HepG2 (cell line): ENCODE measurements around the gene SBK3. TPM values are rescaled to one million over a fixed set of nuclear protein-coding genes. Genes with fewer than 3 reads are reported as not detected.

Experiments
- BCL3 ChIP-seq: sonication (generic); formaldehyde crosslinking; IDR thresholded peaks from 2 replicates; pipeline ENCODE4 v1.5.1; 2020; ENCODE audit warnings: mild to moderate bottlenecking, missing genetic modification reagents, moderate library complexity
- E2F5 ChIP-seq: sonication (generic); formaldehyde crosslinking; conservative IDR thresholded peaks from 2 replicates; pipeline ENCODE4 v1.4.0; 2020; ENCODE audit warnings: missing genetic modification reagents
- HES4 ChIP-seq: sonication (generic); formaldehyde crosslinking; IDR thresholded peaks from 2 replicates; pipeline ENCODE4 v1.9.0; 2021; ENCODE audit warnings: mild to moderate bottlenecking, missing genetic modification reagents, borderline replicate concordance
- NCOA2 ChIP-seq: sonication (generic); formaldehyde crosslinking; IDR thresholded peaks from 2 replicates; pipeline ENCODE4 v1.8.0; 2022; ENCODE audit warnings: inconsistent platforms
- PAF1 ChIP-seq: IDR thresholded peaks from 2 replicates; pipeline ENCODE4 v1.6.1; 2016; ENCODE audit warnings: missing genetic modification reagents, missing compliant biosample characterization
- RFX5 ChIP-seq: IDR thresholded peaks from 2 replicates; pipeline ENCODE4 v1.6.1; 2011; ENCODE audit warnings: low read depth, low read length, improper control_type of control experiment
- SALL1 ChIP-seq: sonication (generic); formaldehyde crosslinking; IDR thresholded peaks from 2 replicates; pipeline ENCODE4 v1.8.0; 2022; ENCODE audit warnings: mild to moderate bottlenecking, missing genetic modification reagents
- SP2 ChIP-seq: sonication (generic); formaldehyde crosslinking; IDR thresholded peaks from 2 replicates; pipeline ENCODE4 v1.5.1; 2020; ENCODE audit warnings: mild to moderate bottlenecking, missing genetic modification reagents
- STAT6 ChIP-seq: sonication (generic); formaldehyde crosslinking; IDR thresholded peaks from 2 replicates; pipeline ENCODE4 v1.4.0; 2020; ENCODE audit warnings: missing genetic modification reagents, mild to moderate bottlenecking, borderline replicate concordance
- TBL1XR1 ChIP-seq: fragments of 150-350 bp; IDR thresholded peaks from 2 replicates; pipeline ENCODE4 v1.6.1; 2014; ENCODE audit warnings: borderline replicate concordance, low read length; ENCODE audit not compliant: partially characterized antibody
- THYN1 ChIP-seq: sonication (generic); formaldehyde crosslinking; IDR thresholded peaks from 2 replicates; pipeline ENCODE4 v1.8.1; 2023; ENCODE audit warnings: low read depth, mild to moderate bottlenecking, moderate library complexity, missing genetic modification reagents, borderline replicate concordance
- ZKSCAN1 ChIP-seq: fragments of 150-350 bp; IDR thresholded peaks from 2 replicates; pipeline ENCODE4 v1.6.1; 2014; ENCODE audit warnings: low read length
- ZNF143 ChIP-seq: sonication (generic); formaldehyde crosslinking; IDR thresholded peaks from 2 replicates; pipeline ENCODE4 v1.4.0; 2020; ENCODE audit warnings: missing genetic modification reagents
- ZNF337 ChIP-seq: sonication (generic); formaldehyde crosslinking; IDR thresholded peaks from 2 replicates; pipeline ENCODE4 v1.5.1; 2020; ENCODE audit warnings: missing genetic modification reagents, low read depth, mild to moderate bottlenecking, borderline replicate concordance
- ZNF556 ChIP-seq: sonication (generic); formaldehyde crosslinking; IDR thresholded peaks from 2 replicates; pipeline ENCODE4 v1.4.0; 2020; ENCODE audit warnings: mild to moderate bottlenecking, missing genetic modification reagents, borderline replicate concordance
- ZNF790 ChIP-seq: sonication (generic); formaldehyde crosslinking; IDR thresholded peaks from 2 replicates; pipeline ENCODE4 v1.8.0; 2022; ENCODE audit warnings: missing genetic modification reagents, mild to moderate bottlenecking, borderline replicate concordance
- ZNF816 ChIP-seq: sonication (generic); formaldehyde crosslinking; IDR thresholded peaks from 2 replicates; pipeline ENCODE4 v1.8.0; 2022; ENCODE audit warnings: missing genetic modification reagents, mild to moderate bottlenecking, borderline replicate concordance
- ZSCAN29 ChIP-seq: sonication (generic); formaldehyde crosslinking; conservative IDR thresholded peaks from 2 replicates; pipeline ENCODE4 v1.4.0; 2020; ENCODE audit warnings: mild to moderate bottlenecking, missing genetic modification reagents
- polyA plus RNA-seq, 8 experiments: library from polyadenylated mRNA; depleted of rRNA in 3 of 8; stranded (reverse) in 7 of 8; unstranded in 1 of 8; fragments of >200 nt; fragmentation: Illumina TruSeq in 4 of 8; extraction: Trizol in 4 of 8; gene quantifications; 2 replicates each; pipeline versions ENCODE4 v1.2.1 to v1.2.3, GENCODE V29; 2011 to 2016; ENCODE audit warnings: low read depth in 4 of 8, missing spikeins in 1 of 8, mixed read lengths in 1 of 8; ENCODE audit not compliant: insufficient read depth in 1 of 8
- total RNA-seq, 5 experiments: library from RNA; depleted of rRNA; stranded (reverse); fragments of >200 nt; fragmentation: Illumina TruSeq; extraction: Trizol; gene quantifications; 2 replicates each; pipeline ENCODE4 v1.2.3, GENCODE V29; 2016; ENCODE audit warnings: low read depth in 1 of 5
- TF ChIP-seq, protein P1 (sequence below): sonication (generic); formaldehyde crosslinking; IDR thresholded peaks from 2 replicates; pipeline ENCODE4 v1.4.0; 2020; ENCODE audit warnings: missing genetic modification reagents, borderline replicate concordance
- TF ChIP-seq, protein P2 (sequence below): IDR thresholded peaks from 2 replicates; pipeline ENCODE4 v1.6.1; 2016; ENCODE audit warnings: low read depth, borderline replicate concordance
- TF ChIP-seq, protein P3 (sequence below): sonication (generic); formaldehyde crosslinking; IDR thresholded peaks from 2 replicates; pipeline ENCODE4 v1.4.0; 2020; ENCODE audit warnings: missing genetic modification reagents

The SBK3 gene
- total and polyA plus RNA-seq, 2 of the 13 experiments (the other 11 are each of a cell fraction or from before 2014, with no cell fraction given): 0.66 to 0.77 TPM

DNA sequence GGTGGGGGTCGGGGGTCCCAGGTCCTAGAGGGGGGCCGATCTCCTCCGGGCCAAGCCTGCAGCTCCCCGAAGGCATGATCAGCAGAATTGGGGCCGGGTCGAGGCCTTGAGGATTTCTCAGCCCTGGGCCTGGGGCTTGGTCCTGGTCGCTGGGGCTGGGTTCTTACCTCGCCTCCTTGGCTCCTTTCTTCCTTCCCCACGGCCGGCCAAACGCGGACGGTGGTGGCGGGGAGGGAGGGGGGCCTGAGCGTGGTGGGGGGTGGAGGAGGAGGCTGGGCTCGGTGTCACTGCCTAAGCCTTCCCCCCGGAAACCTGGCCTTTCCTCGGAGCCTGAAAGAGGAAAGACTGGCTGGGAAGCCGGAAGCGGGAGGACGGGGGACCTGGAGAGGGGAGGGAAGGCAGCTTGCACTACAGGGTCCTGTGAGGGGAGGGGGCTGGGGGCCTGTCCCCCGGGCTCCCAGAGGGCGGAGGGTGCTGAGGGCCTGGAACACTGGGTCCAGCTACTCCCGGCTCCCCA lies 35.3 kb upstream of the SBK3 start, which contains the start of gene ZNF579 (continued):
- TF ChIP-seq, protein P1, sequence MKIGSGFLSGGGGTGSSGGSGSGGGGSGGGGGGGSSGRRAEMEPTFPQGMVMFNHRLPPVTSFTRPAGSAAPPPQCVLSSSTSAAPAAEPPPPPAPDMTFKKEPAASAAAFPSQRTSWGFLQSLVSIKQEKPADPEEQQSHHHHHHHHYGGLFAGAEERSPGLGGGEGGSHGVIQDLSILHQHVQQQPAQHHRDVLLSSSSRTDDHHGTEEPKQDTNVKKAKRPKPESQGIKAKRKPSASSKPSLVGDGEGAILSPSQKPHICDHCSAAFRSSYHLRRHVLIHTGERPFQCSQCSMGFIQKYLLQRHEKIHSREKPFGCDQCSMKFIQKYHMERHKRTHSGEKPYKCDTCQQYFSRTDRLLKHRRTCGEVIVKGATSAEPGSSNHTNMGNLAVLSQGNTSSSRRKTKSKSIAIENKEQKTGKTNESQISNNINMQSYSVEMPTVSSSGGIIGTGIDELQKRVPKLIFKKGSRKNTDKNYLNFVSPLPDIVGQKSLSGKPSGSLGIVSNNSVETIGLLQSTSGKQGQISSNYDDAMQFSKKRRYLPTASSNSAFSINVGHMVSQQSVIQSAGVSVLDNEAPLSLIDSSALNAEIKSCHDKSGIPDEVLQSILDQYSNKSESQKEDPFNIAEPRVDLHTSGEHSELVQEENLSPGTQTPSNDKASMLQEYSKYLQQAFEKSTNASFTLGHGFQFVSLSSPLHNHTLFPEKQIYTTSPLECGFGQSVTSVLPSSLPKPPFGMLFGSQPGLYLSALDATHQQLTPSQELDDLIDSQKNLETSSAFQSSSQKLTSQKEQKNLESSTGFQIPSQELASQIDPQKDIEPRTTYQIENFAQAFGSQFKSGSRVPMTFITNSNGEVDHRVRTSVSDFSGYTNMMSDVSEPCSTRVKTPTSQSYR (CRISPR knock-in tag): peak; percentile 75; the same call in 1 of the 2 replicates
- TF ChIP-seq E2F5 (CRISPR knock-in tag) (no peak), TBL1XR1 (no peak), ZNF790 (CRISPR knock-in tag) (no peak), HES4 (CRISPR knock-in tag) (no peak), BCL3 (CRISPR knock-in tag) (0 out of 2 replicates have a peak, but pooled peaks have one; percentile 7), RFX5 (no peak), THYN1 (no peak), SP2 (CRISPR knock-in tag) (no peak; the same call in 1 of the 2 replicates), NCOA2 (CRISPR knock-in tag) (no peak), ZSCAN29 (no peak), STAT6 (no peak), PAF1 (no peak), ZNF143 (CRISPR knock-in tag) (no peak), ZNF556 (CRISPR knock-in tag) (peak; percentile 47; the same call in 1 of the 2 replicates), SALL1 (CRISPR knock-in tag) (peak; percentile 57), ZNF816 (no peak), ZNF337 (CRISPR knock-in tag) (no peak), ZKSCAN1 (peak; percentile 41; the same call in 1 of the 2 replicates)
- TF ChIP-seq, protein P2, sequence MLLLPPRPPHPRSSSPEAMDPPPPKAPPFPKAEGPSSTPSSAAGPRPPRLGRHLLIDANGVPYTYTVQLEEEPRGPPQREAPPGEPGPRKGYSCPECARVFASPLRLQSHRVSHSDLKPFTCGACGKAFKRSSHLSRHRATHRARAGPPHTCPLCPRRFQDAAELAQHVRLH (CRISPR knock-in tag): 0 out of 2 replicates have a peak, but pooled peaks have one; percentile 3
- TF ChIP-seq, protein P3, sequence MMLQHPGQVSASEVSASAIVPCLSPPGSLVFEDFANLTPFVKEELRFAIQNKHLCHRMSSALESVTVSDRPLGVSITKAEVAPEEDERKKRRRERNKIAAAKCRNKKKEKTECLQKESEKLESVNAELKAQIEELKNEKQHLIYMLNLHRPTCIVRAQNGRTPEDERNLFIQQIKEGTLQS (CRISPR knock-in tag): no peak
